HEK293 (cell line): ENCODE results near the gene AMMECR1.

Source experiments
- CTCF ChIA-PET: fragments of 350-600 bp; formaldehyde crosslinking; extraction: SDS; loops from one replicate; lab custom pipeline; 2021; ENCODE audit warnings: antibody characterized with exemption; lab: Yijun Ruan, JAX
- POLR2A ChIA-PET: fragments of 300-600 bp; formaldehyde crosslinking; extraction: SDS; loops from one replicate; lab custom pipeline; 2020; ENCODE audit warnings: antibody characterized with exemption, inconsistent platforms; lab: Yijun Ruan, JAX
- H3K27ac ChIP-seq: fragments of 200-500 bp; sonication (Bioruptor generic); 2 replicates; pipeline ENCODE4 v1.5.1; 2014; ENCODE audit warnings: low read depth, low read length, control low read depth, inconsistent platforms; ENCODE audit errors: extremely low read depth
- H3K36me3 ChIP-seq, 2 experiments: fragments of 200-500 bp in 1 of 2; sonication (Bioruptor generic) in 1 of 2; 1 replicate in 1 of 2; 2 replicates in 1 of 2; pipeline ENCODE4 v1.5.1; 2014 to 2017; ENCODE audit warnings: inconsistent platforms in 2 of 2, low read length in 2 of 2; ENCODE audit not compliant: control insufficient read depth in 2 of 2, insufficient read depth in 1 of 2
- H3K4me1 ChIP-seq: fragments of 200-500 bp; sonication (Bioruptor generic); 2 replicates; pipeline ENCODE4 v1.5.1; 2014; ENCODE audit warnings: mild to moderate bottlenecking, low read length, inconsistent platforms; ENCODE audit not compliant: control insufficient read depth, insufficient read depth
- H3K4me3 ChIP-seq: 2 replicates; pipeline ENCODE4 v1.5.1; 2011; ENCODE audit warnings: low read depth, mild to moderate bottlenecking, control low read depth, low read length, moderate library complexity
- H3K9me3 ChIP-seq: fragments of 200-500 bp; sonication (Bioruptor generic); 2 replicates; pipeline ENCODE4 v1.5.1; 2014; ENCODE audit warnings: low read depth, low read length, inconsistent platforms; ENCODE audit not compliant: control insufficient read depth, insufficient read depth
- HOXD13 ChIP-seq: sonication (generic); formaldehyde crosslinking; IDR thresholded peaks from 2 replicates; pipeline ENCODE4 v1.8.0; 2022; ENCODE audit warnings: missing genetic modification reagents, borderline replicate concordance
- MEIS1 ChIP-seq: sonication (generic); formaldehyde crosslinking; IDR thresholded peaks from 2 replicates; pipeline ENCODE4 v1.8.1; 2022; ENCODE audit warnings: missing genetic modification reagents, mild to moderate bottlenecking, borderline replicate concordance
- PRDM4 ChIP-seq: fragments of 450-650 bp; formaldehyde crosslinking; IDR thresholded peaks from 2 replicates; pipeline ENCODE4 v1.5.1; 2017; ENCODE audit warnings: missing biosample characterization, missing genetic modification characterization
- SCRT1 ChIP-seq: fragments of 450-650 bp; formaldehyde crosslinking; IDR thresholded peaks from 2 replicates; pipeline ENCODE4 v1.5.1; 2016; ENCODE audit warnings: missing biosample characterization, missing genetic modification characterization, borderline replicate concordance
- TCF7L2 ChIP-seq: IDR thresholded peaks from 2 replicates; pipeline ENCODE4 v1.6.1; 2011; ENCODE audit warnings: low read depth, mild to moderate bottlenecking, inconsistent platforms, low read length, moderate library complexity, borderline replicate concordance
- WT1 ChIP-seq: fragments of 450-650 bp; formaldehyde crosslinking; IDR thresholded peaks from 2 replicates; pipeline ENCODE4 v1.5.1; 2016; ENCODE audit warnings: missing biosample characterization, missing genetic modification characterization
- ZNF155 ChIP-seq: fragments of 450-650 bp; formaldehyde crosslinking; IDR thresholded peaks from 2 replicates; pipeline ENCODE4 v1.5.1; 2016; ENCODE audit warnings: missing biosample characterization, missing genetic modification characterization
- ZNF211 ChIP-seq: fragments of 450-650 bp; formaldehyde crosslinking; IDR thresholded peaks from 2 replicates; pipeline ENCODE4 v1.5.1; 2016; ENCODE audit warnings: low read depth, missing biosample characterization, missing genetic modification characterization
- ZNF221 ChIP-seq: fragments of 450-650 bp; formaldehyde crosslinking; IDR thresholded peaks from 2 replicates; pipeline ENCODE4 v1.5.1; 2017; ENCODE audit warnings: missing biosample characterization, missing genetic modification characterization, borderline replicate concordance
- ZNF274 ChIP-seq, 2 experiments: fragments of 200-500 bp in 1 of 2; fragments of 450-650 bp in 1 of 2; sonication (Bioruptor generic) in 1 of 2; formaldehyde crosslinking in 1 of 2; IDR thresholded peaks; 2 replicates each; pipeline versions ENCODE4 v1.5.1 to v1.6.1; 2014 to 2016; ENCODE audit warnings: borderline replicate concordance in 1 of 2, inconsistent platforms in 1 of 2, low read length in 1 of 2, missing biosample characterization in 1 of 2, missing genetic modification characterization in 1 of 2
- ZNF292 ChIP-seq: fragments of 450-650 bp; formaldehyde crosslinking; IDR thresholded peaks from 2 replicates; pipeline ENCODE4 v1.5.1; 2016; ENCODE audit warnings: low read depth, missing biosample characterization, missing genetic modification characterization, borderline replicate concordance
- ZNF354C ChIP-seq: fragments of 450-650 bp; formaldehyde crosslinking; IDR thresholded peaks from 2 replicates; pipeline ENCODE4 v1.5.1; 2016; ENCODE audit warnings: missing biosample characterization, missing genetic modification characterization, low read depth, borderline replicate concordance
- ZNF555 ChIP-seq: fragments of 450-650 bp; formaldehyde crosslinking; conservative IDR thresholded peaks from 2 replicates; pipeline ENCODE4 v1.5.1; 2017; ENCODE audit warnings: missing biosample characterization, mild to moderate bottlenecking, missing genetic modification characterization, inconsistent platforms
- ZNF558 ChIP-seq: fragments of 450-650 bp; formaldehyde crosslinking; IDR thresholded peaks from 2 replicates; pipeline ENCODE4 v1.5.1; 2016; ENCODE audit warnings: missing biosample characterization, missing genetic modification characterization
- ZNF600 ChIP-seq: fragments of 450-650 bp; formaldehyde crosslinking; IDR thresholded peaks from 2 replicates; pipeline ENCODE4 v1.5.1; 2016; ENCODE audit warnings: missing biosample characterization, missing genetic modification characterization
- ZNF610 ChIP-seq: fragments of 450-650 bp; formaldehyde crosslinking; IDR thresholded peaks from 2 replicates; pipeline ENCODE4 v1.5.1; 2016; ENCODE audit warnings: missing biosample characterization, missing genetic modification characterization, borderline replicate concordance
- ZNF660 ChIP-seq: fragments of 450-650 bp; IDR thresholded peaks from 2 replicates; pipeline ENCODE4 v1.5.1; 2018; ENCODE audit warnings: missing biosample characterization, mild to moderate bottlenecking, missing genetic modification characterization
- ZNF664 ChIP-seq: fragments of 450-650 bp; formaldehyde crosslinking; IDR thresholded peaks from 2 replicates; pipeline ENCODE4 v1.5.1; 2016; ENCODE audit warnings: missing biosample characterization, missing genetic modification characterization
- ZNF670 ChIP-seq: fragments of 450-650 bp; formaldehyde crosslinking; IDR thresholded peaks from 2 replicates; pipeline ENCODE4 v1.5.1; 2016; ENCODE audit warnings: missing biosample characterization, missing genetic modification characterization, low read depth
- TF ChIP-seq, protein P1 (sequence below): fragments of 450-650 bp; formaldehyde crosslinking; IDR thresholded peaks from 2 replicates; pipeline ENCODE4 v1.5.1; 2016; ENCODE audit warnings: missing biosample characterization, missing genetic modification characterization

AMMECR1 gene

DNA sequence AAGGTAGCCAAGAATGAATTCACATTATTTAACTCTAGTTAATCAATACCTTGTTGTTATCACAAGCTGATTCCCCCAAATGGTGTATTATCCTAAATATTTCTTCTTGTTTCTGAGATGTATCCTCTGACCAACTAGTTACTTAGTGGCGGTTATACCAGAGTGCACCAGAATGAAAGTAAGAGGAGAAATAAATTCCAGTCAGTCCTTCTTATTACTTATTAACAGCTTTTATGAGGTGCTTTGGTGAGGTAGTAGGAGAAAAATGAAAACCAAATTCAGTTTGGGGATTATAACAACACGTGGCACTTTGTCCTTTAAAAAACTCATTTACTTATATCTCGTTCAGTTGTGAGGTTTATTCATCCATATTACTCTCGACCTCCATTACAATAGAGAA is 101.9 kb downstream of the AMMECR1 start:
- CTCF ChIA-PET: interaction anchor here (0.7 to 0.8 kb wide), 2 partner anchors 10 to 631 kb away, joined by 3 to 5 read pairs; no protein-coding TSS in a partner anchor
- H3K4me1 ChIP-seq: no peaks in the 10 kb centered on the region
- no peaks in the 10 kb centered on the region for H3K9me3 ChIP-seq
- no peaks in the 10 kb centered on the region for H3K36me3 ChIP-seq
- no peak overlapping the region for H3K27ac ChIP-seq
- POLR2A ChIA-PET: no interaction called here
- TF ChIP-seq ZNF670 (tag by site-specific recombination) (no peak), ZNF610 (tag by site-specific recombination) (no peak), ZNF221 (no peak), ZNF555 (tag by site-specific recombination) (no peak), ZNF354C (tag by site-specific recombination) (no peak), ZNF558 (tag by site-specific recombination) (no peak), ZNF664 (no peak), TCF7L2 (no peak), ZNF211 (no peak), ZNF660 (tag by site-specific recombination) (no peak), SCRT1 (tag by site-specific recombination) (no peak), ZNF292 (tag by site-specific recombination) (no peak), ZNF155 (tag by site-specific recombination) (no peak), ZNF600 (tag by site-specific recombination) (no peak), WT1 (no peak), MEIS1 (no peak)
- H3K4me3 ChIP-seq: no peak overlapping the region

DNA sequence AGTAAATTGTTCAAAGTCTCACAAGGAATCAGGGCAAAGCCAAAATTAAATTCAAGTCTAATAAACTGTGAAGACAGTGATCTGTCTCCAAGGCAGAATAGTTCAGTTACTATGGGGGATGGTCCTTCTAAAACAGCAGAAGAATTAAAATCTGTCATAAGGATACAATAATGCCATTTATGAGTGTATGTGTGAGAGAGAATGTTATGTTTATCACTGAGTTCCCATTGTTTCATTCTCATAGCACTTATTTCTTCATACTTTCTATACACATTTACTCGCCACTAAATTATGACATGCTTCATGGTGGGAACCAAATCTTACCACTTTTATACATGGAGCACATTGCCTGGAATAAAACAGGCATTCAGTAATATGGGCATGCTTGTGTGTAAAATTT is 102.5 kb downstream of the AMMECR1 start:
- H3K4me3 ChIP-seq: no peak overlapping the region
- CTCF ChIA-PET: interaction anchor here (0.7 to 0.8 kb wide), 2 partner anchors 10 to 632 kb away, joined by 3 to 5 read pairs; no protein-coding TSS in a partner anchor
- POLR2A ChIA-PET: no interaction called here

More for the DNA sequence above, 102.5 kb downstream of the AMMECR1 start:
- Histone ChIP-seq H3K9me3 (no peaks in the 10 kb centered on the region), H3K4me1 (no peaks in the 10 kb centered on the region; the same call in 1 of the 2 replicates), H3K27ac (no peak overlapping the region), H3K36me3 (no peaks in the 10 kb centered on the region)
- TF ChIP-seq PRDM4 (no peak), ZNF274 (IDR thresholded peaks at IDR 0.05; ENCODE audit: low read length) (no peak), ZNF274 (tag by site-specific recombination; IDR thresholded peaks at IDR 0.05; ENCODE audit: borderline replicate concordance) (no peak), SCRT1 (tag by site-specific recombination) (no peak), HOXD13 (CRISPR knock-in tag) (no peak)
- TF ChIP-seq, protein P1, sequence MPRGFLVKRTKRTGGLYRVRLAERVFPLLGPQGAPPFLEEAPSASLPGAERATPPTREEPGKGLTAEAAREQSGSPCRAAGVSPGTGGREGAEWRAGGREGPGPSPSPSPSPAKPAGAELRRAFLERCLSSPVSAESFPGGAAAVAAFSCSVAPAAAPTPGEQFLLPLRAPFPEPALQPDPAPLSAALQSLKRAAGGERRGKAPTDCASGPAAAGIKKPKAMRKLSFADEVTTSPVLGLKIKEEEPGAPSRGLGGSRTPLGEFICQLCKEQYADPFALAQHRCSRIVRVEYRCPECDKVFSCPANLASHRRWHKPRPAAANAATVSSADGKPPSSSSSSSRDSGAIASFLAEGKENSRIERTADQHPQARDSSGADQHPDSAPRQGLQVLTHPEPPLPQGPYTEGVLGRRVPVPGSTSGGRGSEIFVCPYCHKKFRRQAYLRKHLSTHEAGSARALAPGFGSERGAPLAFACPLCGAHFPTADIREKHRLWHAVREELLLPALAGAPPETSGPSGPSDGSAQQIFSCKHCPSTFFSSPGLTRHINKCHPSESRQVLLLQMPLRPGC (tag by site-specific recombination): no peak
